Measurements from ENCODE around the gene PTBP3. TPM values are rescaled to one million over a fixed set of nuclear protein-coding genes. Genes with fewer than 3 reads are reported as not detected.

The PTBP3 gene
- total and polyA plus RNA-seq, 2 of the 4 experiments (the other 2 are of a cell fraction), result 8.6 to 15.6 TPM

DNA sequence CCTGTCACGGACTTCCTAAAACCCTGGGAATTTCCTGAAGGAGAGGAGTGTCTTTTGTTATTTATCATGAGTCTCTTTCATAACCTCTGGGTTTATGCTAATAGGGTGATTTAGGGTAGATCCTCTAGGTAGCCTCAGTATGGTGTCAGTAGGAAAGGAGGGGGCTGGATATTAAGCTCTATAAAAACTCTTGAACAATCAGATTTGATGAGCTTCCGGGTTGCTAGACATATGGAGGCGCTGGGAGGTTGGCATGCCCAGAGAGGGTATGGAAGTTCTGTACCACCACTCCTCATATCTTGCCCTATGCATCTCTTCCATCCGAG is 15.6 kb upstream of the PTBP3 start:
- no peak overlapping the region for H3K23ac ChIP-seq (ENCODE audit: low read depth, low read length)
- no peak overlapping the region for H3K4ac ChIP-seq (ENCODE audit: low read depth, low read length)
- no peak overlapping the region for H3K4me2 ChIP-seq (ENCODE audit: low read depth, low read length)
- H2BK20ac ChIP-seq (ENCODE audit: low read depth, low read length), result no peak overlapping the region
- WGBS, 2 experiments (ENCODE audit: extremely low coverage in 2 of 2, insufficient read length in 1 of 2), result no CpG with 5 or more reads among the region's 4 CpGs
- no peak overlapping the region for H3K9ac ChIP-seq (ENCODE audit: low read depth, low read length)
- no peaks in the 10 kb centered on the region; the same call in 1 of the 2 replicates for H3K4me1 ChIP-seq (ENCODE audit: control insufficient read depth, insufficient read depth, low read length)
- in situ Hi-C loops (cut with MboI; ENCODE audit: low sequenced_read_pairs), result no loop called here
- H3K27ac ChIP-seq (ENCODE audit: insufficient read depth, low read length), result no peak overlapping the region
- H3K27me3 ChIP-seq (ENCODE audit: control insufficient read depth, insufficient read depth, low read length), result no peaks in the 10 kb centered on the region
- no peaks in the 10 kb centered on the region for H3K36me3 ChIP-seq (ENCODE audit: control insufficient read depth, insufficient read depth, low read length)
- no peak overlapping the region for H2AK5ac ChIP-seq (ENCODE audit: low read depth, low read length)
- no peaks in the 10 kb centered on the region for H3K9me3 ChIP-seq (ENCODE audit: control insufficient read depth, insufficient read depth, low read length)
- H3K56ac ChIP-seq (ENCODE audit: extremely low read depth, insufficient read depth, low read length), result no peak overlapping the region
- H2BK120ac ChIP-seq (ENCODE audit: low read depth, low read length), result no peak overlapping the region
- no peak overlapping the region for H3K14ac ChIP-seq (replicated peaks; ENCODE audit: low read depth, low read length)
- ATAC-seq (ENCODE audit: low read depth) (no peak), DNase-seq (no peak)
- H2BK15ac ChIP-seq (ENCODE audit: low read depth, low read length), result no peak overlapping the region
- intact Hi-C loops (cut with micrococcal nuclease), result no loop called here
- H4K91ac ChIP-seq (ENCODE audit: insufficient read depth, low read depth, low read length), result no peak overlapping the region
- no peak overlapping the region for H3K4me3 ChIP-seq (ENCODE audit: insufficient read depth, low read depth, low read length)
- dilution Hi-C loops (cut with HindIII; ENCODE audit: low sequenced_read_pairs, unreplicated experiment), result no loop called here
- TF ChIP-seq MAFK (IDR thresholded peaks at IDR 0.05; ENCODE audit: low read depth, low read length), result no peak
- no peaks in the 10 kb centered on the region for H3K79me1 ChIP-seq (ENCODE audit: low read depth in 1 of 2, low read length in 2 of 2)
- POLR2A ChIA-PET (ENCODE audit: unreplicated experiment), result no interaction called here
- H2BK5ac ChIP-seq (ENCODE audit: low read depth, low read length, poor library complexity, severe bottlenecking), result no peak overlapping the region
- no peaks in the 10 kb centered on the region for H4K20me1 ChIP-seq (ENCODE audit: insufficient read depth, low read length)
- H4K5ac ChIP-seq (ENCODE audit: low read depth, low read length), result no peak overlapping the region
- H3K18ac ChIP-seq (ENCODE audit: low read depth, low read length), result no peak overlapping the region
- no peaks in the 10 kb centered on the region for H3K9me1 ChIP-seq (ENCODE audit: insufficient read depth, low read length)
- BruUV-seq (replicated peaks), result no TSS peak
- CTCF ChIA-PET, result no interaction called here
- peak overlapping the region; percentile 80 to 89; a peak in 1 of 4 replicates for H4K8ac ChIP-seq (ENCODE audit: low read depth in 2 of 2, low read length in 2 of 2)
- no peak overlapping the region for H2AK9ac ChIP-seq (replicated peaks; ENCODE audit: low read depth, low read length, poor library complexity)
- H2AFZ ChIP-seq (replicated peaks; ENCODE audit: low read length, poor library complexity), result no peak overlapping the region

Data from IMR-90 (cell line).